ENCODE results near the gene CXCR4. TPM values are rescaled to one million over a fixed set of nuclear protein-coding genes. Genes with fewer than 3 reads are reported as not detected.
"Not testable (repeated sequence)": the region's sequence is repeated elsewhere in the genome, so short reads cannot be mapped to it uniquely, and the experiment has no call there.

Gene CXCR4
- total and polyA plus RNA-seq, 2 donors = 20.4 to 20.8 TPM

DNA sequence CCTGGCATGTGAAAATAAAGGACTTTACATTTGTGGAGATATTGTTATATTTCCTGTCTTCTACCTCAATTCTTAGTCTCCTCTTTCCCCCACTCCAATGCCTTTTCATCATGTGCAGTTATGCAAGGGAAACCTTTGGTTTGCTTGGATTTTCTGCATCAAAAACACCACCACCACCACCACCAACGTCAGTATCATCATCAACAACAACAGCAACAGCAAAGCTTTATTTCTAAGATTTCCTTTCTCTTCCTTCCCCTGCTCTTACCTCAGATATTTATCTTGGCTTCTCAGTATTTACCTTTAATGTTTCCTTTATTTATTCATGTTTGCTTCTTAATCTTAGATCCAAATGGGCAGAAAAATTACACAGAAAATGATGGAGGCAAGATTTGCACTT, 26.1 kb downstream of the CXCR4 start:
- no peak overlapping the region for H3K4me3 ChIP-seq (ENCODE audit: low read depth, low read length)
- 46% methylated on average over 1 of the region's 1 CpG for WGBS

DNA sequence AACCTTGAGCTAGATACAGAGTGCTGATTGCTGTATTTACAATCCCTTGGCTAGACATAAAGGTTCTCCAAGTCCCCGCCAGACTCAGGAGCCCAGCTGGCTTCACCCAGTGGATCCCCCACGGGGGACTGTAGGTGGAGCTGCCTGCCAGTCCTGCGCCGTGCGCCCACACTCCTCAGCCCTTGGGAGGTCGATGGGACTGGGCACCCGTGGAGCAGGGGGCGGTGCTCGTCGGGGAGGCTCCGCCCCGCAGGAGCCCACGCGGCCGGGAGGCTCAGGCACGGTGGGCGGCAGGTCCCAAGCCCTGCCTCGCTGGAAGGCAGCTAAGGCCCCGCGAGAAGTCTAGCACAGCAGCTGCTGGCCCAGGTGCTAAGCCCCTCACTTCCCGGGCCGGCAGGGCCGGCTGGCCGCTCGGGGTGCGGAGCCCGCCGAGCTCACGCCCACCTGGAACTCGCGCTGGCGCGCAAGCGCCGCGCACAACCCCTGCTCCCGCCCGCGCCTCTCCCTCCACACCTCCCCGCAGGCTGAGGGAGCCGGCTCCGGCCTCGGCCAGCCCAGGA, 30.0 kb downstream of the CXCR4 start:
- WGBS = 94% methylated on average over 43 of the region's 43 CpGs
- H3K36me3 ChIP-seq (ENCODE audit: insufficient read depth); H3K27ac ChIP-seq (ENCODE audit: low read depth); DNase-seq (ENCODE audit: extremely low spot score); H3K4me1 ChIP-seq (ENCODE audit: insufficient read depth); H3K4me3 ChIP-seq (ENCODE audit: low read depth, low read length): not testable (repeated sequence)

More for the DNA sequence above, 26.1 kb downstream of the CXCR4 start:
- no peak for DNase-seq (ENCODE audit: extremely low spot score)
- no peak overlapping the region for H3K27ac ChIP-seq (ENCODE audit: low read depth)
- no peaks in the 10 kb centered on the region for H3K4me1 ChIP-seq (ENCODE audit: insufficient read depth)
- no peaks in the 10 kb centered on the region for H3K36me3 ChIP-seq (ENCODE audit: insufficient read depth)

DNA sequence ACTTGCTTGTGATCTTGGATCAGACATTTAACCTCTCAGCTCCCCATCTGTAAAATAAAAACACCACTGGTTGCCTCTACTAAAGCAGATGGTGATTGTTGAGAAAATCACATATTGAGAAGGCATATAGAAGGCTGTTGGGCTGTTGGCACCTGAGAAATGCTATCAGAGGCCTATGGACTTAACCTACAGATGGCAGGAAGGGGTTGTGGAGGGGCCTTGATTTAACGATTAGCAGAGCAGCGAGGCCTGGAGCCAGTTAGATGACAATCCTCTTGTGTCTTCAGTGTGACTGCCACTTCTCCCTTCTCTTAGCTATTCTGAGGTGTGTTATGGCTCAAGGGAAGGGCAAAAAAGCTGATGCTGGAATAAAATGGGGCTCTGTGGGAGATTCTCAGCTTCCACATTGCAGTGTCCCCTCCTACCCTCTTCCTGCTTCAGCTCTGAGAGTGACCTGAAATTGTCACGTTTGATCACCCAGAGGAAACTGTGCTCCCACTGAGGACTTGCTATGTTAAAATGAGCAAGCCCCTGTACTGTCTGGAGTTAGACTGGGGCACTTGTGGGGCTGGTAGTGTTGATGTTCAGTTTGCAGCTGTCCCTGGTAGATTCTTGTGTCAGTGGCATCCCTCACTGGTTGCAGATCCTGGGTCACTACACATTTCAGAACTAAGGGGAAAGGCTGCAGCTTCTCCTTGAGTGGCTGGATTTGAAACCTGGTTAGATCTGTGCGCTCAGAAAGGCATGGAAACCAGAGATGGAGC, 31.5 kb downstream of the CXCR4 start:
- no peak for DNase-seq (ENCODE audit: extremely low spot score)
- H3K4me3 ChIP-seq (ENCODE audit: low read depth, low read length) = no peak overlapping the region
- H3K36me3 ChIP-seq (ENCODE audit: insufficient read depth) = no peaks in the 10 kb centered on the region
- WGBS = 84% methylated on average over 4 of the region's 4 CpGs
- no peak overlapping the region for H3K27ac ChIP-seq (ENCODE audit: low read depth)
- H3K4me1 ChIP-seq (ENCODE audit: insufficient read depth) = no peaks in the 10 kb centered on the region

DNA sequence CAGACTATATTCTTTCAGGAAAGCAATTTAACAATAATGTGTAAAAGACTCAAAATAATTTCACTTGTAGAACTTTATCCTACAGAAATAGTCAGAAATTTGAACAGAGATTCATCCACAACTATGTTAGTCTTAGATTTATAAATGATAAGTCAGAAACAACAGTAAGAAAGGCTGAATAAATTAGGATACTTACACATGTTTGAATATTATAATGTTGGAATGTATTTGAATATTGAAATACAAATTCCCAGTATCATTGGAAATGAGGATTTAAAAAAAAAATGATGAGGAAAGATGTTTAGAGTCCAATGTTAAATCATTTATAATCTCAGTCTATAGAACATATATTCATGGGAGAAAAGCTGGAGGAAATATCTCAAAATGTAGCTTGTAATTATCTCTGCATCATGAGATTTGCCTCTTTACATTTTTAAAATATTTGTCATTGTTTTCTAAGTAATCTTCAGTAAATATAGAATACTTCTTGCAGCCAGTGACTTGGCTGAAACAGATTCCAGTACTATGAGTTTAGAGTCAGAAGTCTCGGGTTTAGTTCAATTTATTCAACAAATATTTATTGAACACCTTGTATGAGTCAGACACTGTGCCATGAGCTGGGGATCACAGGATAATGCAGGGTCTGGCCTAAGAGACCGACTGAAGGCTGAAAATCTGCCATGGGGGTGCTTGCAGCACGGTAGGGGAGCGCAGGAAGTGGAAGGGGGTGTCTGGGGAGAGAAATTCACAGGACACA, 32.3 kb downstream of the CXCR4 start:
- Histone ChIP-seq H3K4me1 (ENCODE audit: insufficient read depth) (no peaks in the 10 kb centered on the region), H3K36me3 (ENCODE audit: insufficient read depth) (no peaks in the 10 kb centered on the region), H3K27ac (ENCODE audit: low read depth) (no peak overlapping the region), H3K4me3 (ENCODE audit: low read depth, low read length) (no peak overlapping the region)
- DNase-seq (ENCODE audit: extremely low spot score) = no peak
- 75% methylated on average over 4 of the region's 4 CpGs for WGBS

DNA sequence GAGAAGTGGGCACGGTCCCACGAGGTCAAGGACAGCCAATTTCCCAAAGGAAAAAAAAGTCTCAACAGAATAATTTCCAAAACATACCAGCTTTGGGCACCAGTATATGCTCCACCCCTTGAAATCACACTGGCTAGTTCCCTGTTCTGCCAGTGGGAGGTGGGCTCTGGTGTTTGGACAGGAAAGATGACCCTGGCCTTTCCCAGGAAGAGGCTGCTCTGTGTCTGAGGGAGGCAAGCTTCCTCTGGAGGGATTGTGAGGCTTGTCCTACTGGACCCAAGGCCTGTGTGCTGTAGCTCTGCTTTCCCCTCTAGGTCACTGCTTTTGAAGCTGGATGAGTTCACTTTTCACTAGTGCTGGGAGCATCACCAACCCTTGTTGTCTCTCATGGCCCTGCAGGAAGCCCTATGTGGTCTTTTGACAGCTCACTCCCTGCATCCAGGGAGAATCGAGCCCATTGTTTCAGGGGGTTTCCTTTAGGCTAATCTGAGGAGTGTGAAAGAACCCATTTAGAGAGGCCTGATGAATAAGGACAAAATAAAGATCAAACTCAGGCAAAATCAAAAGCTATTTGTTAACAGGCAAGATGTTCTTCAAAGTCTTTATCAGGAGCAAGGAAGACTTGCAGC, 36.3 kb downstream of the CXCR4 start:
- Histone ChIP-seq H3K4me3 (ENCODE audit: low read depth, low read length) (no peak overlapping the region), H3K27ac (ENCODE audit: low read depth) (no peak overlapping the region), H3K36me3 (ENCODE audit: insufficient read depth) (no peaks in the 10 kb centered on the region), H3K4me1 (ENCODE audit: insufficient read depth) (no peaks in the 10 kb centered on the region)
- WGBS = 95% methylated on average over 3 of the region's 3 CpGs
- DNase-seq (ENCODE audit: extremely low spot score) = no peak

DNA sequence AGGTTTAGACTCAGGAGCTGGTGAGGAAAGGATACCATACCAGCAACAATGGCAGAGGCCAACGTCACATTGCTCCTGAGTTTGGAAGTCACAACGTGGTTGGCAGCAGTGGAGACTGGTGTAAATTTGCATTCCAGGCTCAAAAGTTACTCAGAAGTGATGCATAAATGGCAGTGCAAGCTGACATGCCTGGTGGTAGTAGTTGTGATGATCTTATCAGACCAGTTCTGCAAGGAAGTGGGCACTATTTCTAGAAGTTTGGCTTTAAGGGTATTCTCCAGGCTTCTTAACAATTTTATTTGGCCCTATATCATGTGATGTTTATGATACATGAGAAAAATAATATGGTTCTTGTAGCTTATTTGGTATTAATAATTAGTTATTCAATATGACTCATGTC, 37.8 kb downstream of the CXCR4 start:
- Histone ChIP-seq H3K36me3 (ENCODE audit: insufficient read depth) (no peaks in the 10 kb centered on the region), H3K4me3 (ENCODE audit: low read depth, low read length) (no peak overlapping the region), H3K4me1 (ENCODE audit: insufficient read depth) (no peaks in the 10 kb centered on the region), H3K27ac (ENCODE audit: low read depth) (no peak overlapping the region)
- whole genome bisulfite sequencing = 86% methylated on average over 2 of the region's 2 CpGs
- DNase-seq (ENCODE audit: extremely low spot score) = no peak

DNA sequence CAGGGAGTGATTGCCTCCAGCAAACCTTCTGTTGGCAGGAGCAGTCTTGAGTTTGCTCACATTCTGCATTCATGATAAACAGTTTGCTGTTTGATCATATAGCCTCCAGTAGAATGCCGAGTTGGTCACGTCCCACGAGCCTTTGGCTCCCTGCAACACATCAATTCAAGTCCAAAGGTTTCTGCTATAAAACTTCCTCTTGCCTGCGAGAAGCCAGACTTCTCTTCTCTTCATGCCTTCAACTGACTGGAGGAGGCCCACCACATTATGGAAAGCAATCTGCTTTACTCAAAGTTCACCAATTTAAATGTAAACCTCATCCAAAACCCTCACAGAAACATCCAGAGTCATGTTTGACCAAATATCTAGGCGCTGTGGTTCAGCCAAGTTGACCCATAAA, 40.8 kb downstream of the CXCR4 start:
- 94% methylated on average over 5 of the region's 5 CpGs for WGBS
- H3K36me3 ChIP-seq (ENCODE audit: insufficient read depth) = no peaks in the 10 kb centered on the region

DNA sequence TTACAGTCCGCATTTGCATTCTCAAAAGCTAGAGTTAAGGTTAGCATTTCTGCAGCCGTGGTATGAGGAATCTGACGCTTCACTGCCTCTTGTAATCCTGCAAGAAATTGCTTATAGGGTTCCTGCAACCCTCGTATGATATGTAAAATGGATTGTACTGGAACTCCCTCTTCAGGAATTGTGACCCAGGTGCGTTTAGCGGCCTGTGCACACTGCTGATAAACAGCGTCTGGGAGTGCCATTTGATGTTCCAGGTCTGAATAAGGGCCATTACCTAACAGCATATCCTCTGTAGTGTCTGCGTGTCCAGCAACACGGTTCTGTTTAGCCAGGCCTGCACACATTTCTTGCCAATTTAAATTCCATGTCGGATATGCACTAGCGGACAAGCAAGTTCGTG, 42.5 kb downstream of the CXCR4 start:
- H3K36me3 ChIP-seq (ENCODE audit: insufficient read depth) = no peaks in the 10 kb centered on the region
- WGBS = 66% methylated on average over 12 of the region's 12 CpGs

More for the DNA sequence above, 40.8 kb downstream of the CXCR4 start:
- DNase-seq (ENCODE audit: extremely low spot score) = no peak
- H3K4me3 ChIP-seq (ENCODE audit: low read depth, low read length) = no peak overlapping the region
- H3K4me1 ChIP-seq (ENCODE audit: insufficient read depth) = no peaks in the 10 kb centered on the region
- no peak overlapping the region for H3K27ac ChIP-seq (ENCODE audit: low read depth)

DNA sequence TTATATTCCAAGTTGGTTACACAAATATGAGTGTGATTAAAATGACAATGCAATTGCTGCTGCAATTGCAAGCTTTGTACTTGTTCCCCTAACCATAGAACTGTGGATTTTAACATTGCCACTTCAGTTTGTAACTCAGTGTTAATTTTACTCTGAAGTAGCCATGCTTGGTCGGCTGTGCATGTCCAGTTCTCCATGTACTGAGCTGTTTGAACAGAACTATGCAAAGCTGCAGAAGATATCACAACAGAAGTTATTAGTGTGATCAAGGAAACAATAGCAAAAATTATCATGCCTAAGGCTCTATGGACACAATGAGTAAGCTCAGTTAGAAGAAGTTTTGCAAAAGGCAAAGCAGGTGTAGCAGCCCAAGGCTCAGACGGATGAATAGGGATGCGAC, 45.3 kb downstream of the CXCR4 start:
- Histone ChIP-seq H3K4me3 (ENCODE audit: low read depth, low read length) (no peak overlapping the region), H3K4me1 (ENCODE audit: insufficient read depth) (no peaks in the 10 kb centered on the region), H3K27ac (ENCODE audit: low read depth) (no peak overlapping the region), H3K36me3 (ENCODE audit: insufficient read depth) (no peaks in the 10 kb centered on the region)
- DNase-seq (ENCODE audit: extremely low spot score) = no peak
- WGBS = 97% methylated on average over 3 of the region's 3 CpGs

More for the DNA sequence above, 42.5 kb downstream of the CXCR4 start:
- H3K27ac ChIP-seq (ENCODE audit: low read depth) = no peak overlapping the region
- DNase-seq (ENCODE audit: extremely low spot score) = no peak
- H3K4me1 ChIP-seq (ENCODE audit: insufficient read depth) = no peaks in the 10 kb centered on the region
- no peak overlapping the region for H3K4me3 ChIP-seq (ENCODE audit: low read depth, low read length)

DNA sequence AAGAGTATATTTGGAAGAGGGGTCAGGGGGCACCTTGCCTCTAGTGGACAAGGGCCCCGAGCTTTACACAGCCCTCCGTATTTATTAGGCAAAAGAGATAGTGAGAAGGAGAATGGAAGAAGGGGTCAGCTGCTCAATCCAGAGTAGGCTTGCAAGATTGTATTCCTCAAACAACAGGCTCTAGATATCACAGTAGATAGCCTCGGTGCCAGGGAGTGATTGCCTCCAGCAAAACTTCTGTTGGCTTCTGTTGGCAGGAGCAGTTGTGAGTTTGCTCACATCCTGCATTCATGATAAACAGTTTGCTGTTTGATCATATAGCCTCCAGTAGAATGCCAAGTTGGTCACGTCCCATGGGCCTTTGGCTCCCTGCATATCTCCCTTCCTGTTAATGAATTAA, 46.1 kb downstream of the CXCR4 start:
- H3K36me3 ChIP-seq (ENCODE audit: insufficient read depth); DNase-seq (ENCODE audit: extremely low spot score); H3K27ac ChIP-seq (ENCODE audit: low read depth); H3K4me1 ChIP-seq (ENCODE audit: insufficient read depth); H3K4me3 ChIP-seq (ENCODE audit: low read depth, low read length): not testable (repeated sequence)
- WGBS = 93% methylated on average over 4 of the region's 4 CpGs

DNA sequence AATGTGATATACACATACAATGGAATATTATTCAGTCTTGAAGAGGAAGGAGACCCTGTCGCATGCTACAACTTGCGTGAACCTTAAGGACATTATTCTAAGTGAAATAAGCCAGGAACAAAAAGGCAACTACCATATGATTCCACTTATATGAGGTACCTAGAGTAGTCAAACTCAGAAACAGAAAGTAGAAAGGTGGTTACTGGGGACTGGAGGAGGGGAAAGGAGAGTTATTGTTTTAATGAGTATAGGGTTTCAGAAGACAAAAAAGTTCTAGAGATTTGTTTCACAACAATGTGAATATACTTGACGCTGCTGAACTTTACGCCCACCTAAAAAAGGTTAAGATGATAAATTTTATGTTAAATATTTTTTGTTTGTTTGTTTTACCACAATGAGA, 47.0 kb downstream of the CXCR4 start:
- Histone ChIP-seq H3K27ac (ENCODE audit: low read depth) (no peak overlapping the region), H3K4me3 (ENCODE audit: low read depth, low read length) (no peak overlapping the region), H3K4me1 (ENCODE audit: insufficient read depth) (no peaks in the 10 kb centered on the region), H3K36me3 (ENCODE audit: insufficient read depth) (no peaks in the 10 kb centered on the region)
- WGBS = 95% methylated on average over 4 of the region's 4 CpGs
- no peak for DNase-seq (ENCODE audit: extremely low spot score)

DNA sequence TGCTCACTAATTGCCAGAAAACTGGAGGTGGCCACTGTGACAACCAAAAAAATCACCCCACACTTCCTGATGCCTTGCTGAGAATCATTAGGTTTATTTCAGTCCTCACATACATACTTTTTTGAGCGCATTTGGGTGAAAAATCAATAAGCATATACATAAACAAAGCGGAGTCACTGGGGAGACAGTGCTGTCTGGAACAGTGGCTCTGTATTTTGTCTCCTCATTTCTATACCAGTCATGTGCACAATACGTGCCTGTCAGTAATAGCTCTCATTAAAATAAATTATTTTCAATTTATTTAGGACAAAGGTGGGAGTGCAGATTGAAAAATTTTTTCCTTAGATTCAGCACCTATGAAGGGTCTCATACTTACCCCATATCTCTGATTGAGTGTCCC, 48.2 kb downstream of the CXCR4 start:
- H3K4me3 ChIP-seq (ENCODE audit: low read depth, low read length) = no peak overlapping the region
- H3K4me1 ChIP-seq (ENCODE audit: insufficient read depth) = no peaks in the 10 kb centered on the region
- 90% methylated on average over 3 of the region's 3 CpGs for WGBS

DNA sequence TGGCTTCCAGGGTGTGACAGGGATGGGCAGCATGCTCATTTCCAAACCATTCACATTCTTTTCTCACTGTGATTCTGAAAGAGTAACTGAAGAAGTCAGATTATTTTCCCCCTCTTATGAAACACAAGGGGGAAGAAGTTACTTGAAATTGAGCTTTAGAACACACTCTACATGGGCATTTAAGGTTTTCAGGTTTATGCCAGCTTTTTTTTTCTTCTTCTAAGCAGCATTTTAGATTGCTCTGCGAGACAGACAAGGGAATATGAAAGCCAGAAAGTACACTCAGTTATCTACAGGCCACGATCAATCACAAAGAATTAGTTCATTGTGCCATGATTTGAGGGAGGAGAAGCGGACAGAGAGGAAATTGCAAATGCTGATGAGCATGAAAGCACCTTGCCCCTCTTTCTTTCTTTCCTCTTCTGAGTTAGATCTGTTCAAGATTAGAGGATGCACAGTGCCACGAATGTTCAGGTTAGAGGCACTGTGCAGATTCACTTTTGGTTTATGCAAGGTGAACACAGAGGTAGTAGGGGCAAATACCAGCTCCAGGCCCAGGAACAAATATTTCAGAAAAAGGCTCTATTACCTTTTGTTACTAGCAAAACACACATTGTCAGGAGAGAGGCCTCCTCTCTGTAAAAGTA, 49.2 kb downstream of the CXCR4 start:
- 83% methylated on average over 4 of the region's 4 CpGs for WGBS
- Histone ChIP-seq H3K4me3 (ENCODE audit: low read depth, low read length) (no peak overlapping the region), H3K27ac (ENCODE audit: low read depth) (no peak overlapping the region), H3K36me3 (ENCODE audit: insufficient read depth) (no peaks in the 10 kb centered on the region), H3K4me1 (ENCODE audit: insufficient read depth) (no peaks in the 10 kb centered on the region)
- no peak for DNase-seq (ENCODE audit: extremely low spot score)

More for the DNA sequence above, 48.2 kb downstream of the CXCR4 start:
- Histone ChIP-seq H3K36me3 (ENCODE audit: insufficient read depth) (no peaks in the 10 kb centered on the region), H3K27ac (ENCODE audit: low read depth) (no peak overlapping the region)
- no peak for DNase-seq (ENCODE audit: extremely low spot score)
